Measurements from ENCODE around the gene ASB7. TPM values are rescaled to one million over a fixed set of nuclear protein-coding genes. Genes with fewer than 3 reads are reported as not detected.

ASB7 gene
- total RNA-seq, 1 donor from 2014 or later, result 11.6 TPM

DNA sequence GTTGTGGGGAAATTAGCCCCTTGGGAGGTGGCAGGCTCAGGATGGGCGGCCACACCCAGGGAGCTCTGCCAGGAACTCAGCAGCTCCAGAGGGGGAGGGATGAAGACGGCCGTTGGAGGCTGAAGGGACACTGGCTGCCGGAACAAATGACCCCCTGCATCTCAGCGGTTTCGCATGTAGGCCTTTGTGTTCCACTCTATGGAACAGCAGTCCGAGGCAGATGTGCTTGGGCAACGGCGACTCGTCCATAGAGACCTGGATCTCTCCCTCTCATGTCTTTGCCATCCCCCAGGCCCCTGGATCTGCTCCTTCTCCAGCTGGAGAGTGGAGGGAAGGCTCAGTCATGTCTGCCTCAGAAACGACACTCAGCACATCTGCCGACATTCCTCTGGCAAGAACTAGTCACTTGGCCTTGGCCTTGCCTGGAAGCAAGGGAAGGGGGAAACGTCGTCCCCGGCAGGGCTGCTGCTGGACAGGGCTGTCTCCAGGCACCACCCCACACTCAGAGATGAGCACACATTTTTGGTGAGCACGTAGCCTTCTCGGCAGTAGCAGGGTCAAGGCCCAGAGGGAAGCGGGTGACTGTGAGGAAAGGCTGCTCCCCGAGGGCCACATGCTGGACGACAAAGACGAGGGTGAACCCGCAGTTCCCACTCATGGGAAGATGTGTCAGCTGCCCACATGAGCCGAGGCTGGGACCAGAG lies 83.8 kb downstream of the ASB7 start:
- DNase-seq (ENCODE audit: low read depth in 2 of 2), result no peak

DNA sequence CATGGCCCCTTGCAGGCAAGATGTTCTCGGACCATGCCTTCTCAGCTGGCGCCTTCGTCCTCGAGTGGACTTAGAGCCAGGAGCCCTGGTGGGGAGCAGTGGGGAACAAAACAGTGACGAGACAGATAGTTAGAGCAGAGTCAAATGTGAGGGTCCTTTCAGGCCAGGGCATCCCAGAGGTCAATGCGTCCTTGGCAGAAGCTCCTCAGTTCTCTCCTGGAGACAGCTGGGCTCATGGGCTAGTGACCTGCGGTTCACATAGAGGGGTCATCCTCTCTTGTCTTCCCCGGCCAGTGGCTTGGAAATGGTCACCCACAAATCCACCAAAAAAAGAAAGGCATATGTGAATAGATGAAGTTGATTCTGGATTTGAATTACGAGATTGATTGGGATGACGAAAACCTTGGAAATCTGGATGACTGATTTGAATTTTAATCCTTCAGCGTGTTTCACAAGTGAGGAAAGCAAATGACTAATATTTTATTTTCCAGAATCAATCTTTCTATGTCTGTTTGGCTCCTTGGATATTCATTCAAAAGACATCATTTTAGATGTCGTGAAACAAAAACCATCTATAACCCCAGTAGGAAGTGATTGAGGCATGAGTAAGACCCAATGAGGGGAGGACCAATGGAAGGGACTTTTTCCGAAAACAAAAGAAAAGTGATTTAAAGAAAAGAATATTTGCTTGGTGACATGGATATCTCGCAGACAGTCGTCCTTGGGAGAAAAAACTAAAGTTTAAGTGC lies 84.5 kb downstream of the ASB7 start:
- DNase-seq (ENCODE audit: low read depth in 2 of 2), result peak in 1 of 2 donors; percentile 44

DNA sequence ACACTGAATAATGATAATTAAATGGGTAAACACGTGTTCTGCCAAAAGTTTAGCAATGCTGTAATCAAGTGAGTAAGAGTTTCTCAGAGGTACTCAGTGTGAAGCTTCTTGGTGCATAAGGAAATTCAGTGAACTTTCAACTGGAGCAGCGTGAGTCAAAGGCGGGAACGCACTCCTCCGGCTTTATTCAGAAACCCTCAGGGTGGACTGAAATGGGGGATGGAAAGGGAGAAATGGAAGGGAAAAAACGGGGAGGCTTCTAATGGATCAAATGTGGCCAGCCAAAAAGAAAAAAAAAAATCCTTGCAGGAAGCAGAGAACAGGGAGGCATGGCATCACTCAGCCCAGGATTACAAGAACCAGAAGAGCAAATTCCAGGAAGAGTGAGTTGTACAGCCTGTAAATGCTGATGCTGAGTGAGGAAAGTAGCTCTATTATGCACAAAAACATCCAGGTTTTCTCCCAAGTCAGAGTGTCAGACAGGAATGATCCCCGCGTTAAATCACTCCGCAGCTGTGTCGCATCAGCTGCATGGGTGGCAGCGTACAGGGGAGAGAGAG lies 85.3 kb downstream of the ASB7 start:
- DNase-seq (ENCODE audit: low read depth in 2 of 2), result peak in 1 of 2 donors; percentile 34

DNA sequence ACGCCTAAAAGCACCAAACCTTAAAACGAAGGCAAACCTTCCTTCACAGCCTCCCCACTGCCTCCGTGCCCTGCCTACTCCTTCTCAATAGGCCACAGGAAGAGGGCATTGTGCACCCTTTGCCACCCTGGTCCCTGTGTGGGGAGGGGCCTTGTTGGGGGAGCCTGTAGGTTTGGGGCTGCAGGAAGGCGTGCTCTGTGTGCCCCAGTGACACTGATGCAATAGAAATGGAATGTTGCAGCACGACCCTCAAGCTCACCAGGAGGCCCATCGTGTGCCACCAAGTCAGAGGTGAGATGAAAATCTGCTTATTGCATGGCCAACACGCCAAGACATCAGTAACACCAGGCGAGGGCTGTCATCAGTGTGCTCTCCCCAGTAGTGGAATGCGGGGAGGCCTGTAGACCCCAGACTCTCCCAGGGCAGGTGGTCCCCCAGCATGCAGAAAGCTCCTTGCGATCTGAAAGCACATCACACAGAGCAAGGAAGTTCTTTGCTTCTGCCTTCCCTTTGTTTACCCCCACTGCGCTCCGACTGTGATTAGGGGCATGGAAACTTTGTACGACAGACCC lies 86.2 kb downstream of the ASB7 start:
- no peak for DNase-seq (ENCODE audit: low read depth in 2 of 2)

DNA sequence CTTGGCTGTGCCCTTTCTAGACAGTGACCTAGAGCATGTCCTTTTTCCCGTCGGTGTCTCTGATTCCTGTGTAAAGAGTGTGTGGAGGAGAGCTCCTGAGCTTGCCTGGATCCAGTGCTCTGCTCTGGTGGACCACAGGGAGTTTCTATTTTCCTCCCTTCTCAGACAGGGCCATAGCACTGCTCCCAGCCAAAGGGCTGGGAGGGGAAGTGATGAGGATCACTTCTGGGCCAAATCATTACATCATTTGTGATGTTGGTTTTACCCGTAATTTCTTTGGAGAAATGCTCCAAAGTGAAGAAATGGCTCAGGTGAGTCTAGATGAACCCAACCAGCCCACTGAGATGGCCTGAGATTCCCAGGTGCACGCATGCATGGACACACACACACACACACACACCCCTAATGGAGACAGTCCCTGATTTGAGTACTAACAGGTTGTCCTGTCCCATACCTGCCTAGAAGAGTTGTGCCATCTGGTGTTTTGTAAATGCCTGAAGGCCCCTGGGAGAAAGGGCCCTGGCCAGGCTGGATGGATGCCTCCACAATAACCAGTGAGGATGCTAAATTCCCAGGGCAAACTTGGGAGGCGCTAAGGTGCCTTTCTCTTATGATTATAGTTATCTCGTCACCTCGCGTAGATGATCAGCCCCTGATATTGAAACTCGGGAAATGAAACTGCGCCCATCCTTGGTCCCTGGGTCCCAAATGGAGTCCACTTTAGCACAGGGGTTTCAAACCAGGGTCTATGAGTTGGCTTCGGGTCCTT lies 86.9 kb downstream of the ASB7 start:
- no peak for DNase-seq (ENCODE audit: low read depth in 2 of 2)

DNA sequence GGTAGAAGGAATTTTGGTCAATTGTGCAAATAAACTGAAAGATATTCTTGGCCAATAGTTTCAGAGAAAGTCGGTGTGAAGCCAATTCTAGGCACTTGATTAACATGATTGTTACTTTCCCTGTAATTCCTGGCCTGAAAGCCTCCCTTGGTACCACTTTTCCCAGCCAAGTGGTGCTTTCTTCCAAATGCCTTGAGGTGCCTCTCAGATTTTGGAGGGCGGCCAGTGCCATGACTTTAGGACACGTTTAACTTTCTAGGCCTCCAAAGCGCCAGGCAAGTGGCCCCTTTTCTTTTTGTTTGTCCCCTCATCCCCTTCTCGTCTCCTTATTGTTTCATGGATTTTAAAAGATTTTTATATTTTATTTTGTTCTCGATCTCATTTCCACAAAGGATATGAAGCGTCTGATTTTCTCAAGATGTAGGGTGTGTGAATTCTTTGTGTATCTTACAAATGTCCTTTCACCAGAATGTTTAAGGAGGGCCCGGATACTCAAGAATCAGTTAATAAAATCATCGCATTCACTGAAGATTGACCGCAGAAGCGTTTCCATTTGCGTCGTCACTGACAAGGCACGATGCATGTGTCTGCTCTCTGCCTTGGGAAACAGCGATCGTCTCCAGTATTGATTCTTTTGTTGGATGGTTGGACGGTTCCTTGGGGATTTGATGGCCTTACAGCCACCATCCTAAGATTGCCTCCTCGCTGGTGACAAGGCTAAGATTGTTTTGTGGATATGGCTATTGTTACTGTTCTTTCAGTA lies 87.8 kb downstream of the ASB7 start:
- DNase-seq (ENCODE audit: low read depth in 2 of 2), result no peak

DNA sequence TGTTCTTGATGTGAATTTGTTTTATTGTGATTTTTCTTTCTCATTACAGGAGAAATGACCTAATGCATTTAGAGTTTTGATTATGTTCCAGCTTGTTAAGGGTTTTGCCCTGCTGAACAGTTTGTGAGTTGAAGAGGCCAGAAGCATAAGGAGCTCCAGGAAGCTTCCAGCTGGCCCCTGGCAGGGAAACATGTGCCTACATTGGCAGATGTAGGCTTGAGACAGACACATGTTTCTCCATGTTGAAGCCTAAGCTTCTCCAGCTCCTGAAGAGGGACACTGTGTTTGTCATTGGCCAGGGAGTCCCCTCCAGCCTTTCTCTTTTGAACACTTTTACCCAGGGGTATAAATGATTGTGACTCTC lies 88.4 kb downstream of the ASB7 start:
- DNase-seq (ENCODE audit: low read depth in 2 of 2), result no peak

DNA sequence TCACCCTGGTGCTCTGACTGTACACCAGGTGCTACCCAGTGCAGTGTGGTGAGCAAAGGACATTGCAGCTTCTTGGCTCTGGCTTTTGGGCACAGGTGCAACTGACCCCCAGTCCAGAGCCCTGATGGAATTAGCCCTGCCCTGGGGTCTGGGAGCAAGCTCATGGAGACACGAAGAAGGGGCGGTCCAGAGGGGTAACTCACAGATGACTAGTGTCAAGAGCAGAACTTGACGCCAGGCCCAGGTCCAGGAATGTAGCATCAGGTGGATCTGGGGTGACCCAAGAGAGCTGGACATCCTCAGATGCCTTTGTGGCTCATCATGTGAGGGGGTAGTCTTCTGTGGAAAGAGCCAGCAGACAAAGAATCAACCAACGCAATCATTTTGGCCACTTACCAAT lies 88.9 kb downstream of the ASB7 start:
- no peak for DNase-seq (ENCODE audit: low read depth in 2 of 2)

DNA sequence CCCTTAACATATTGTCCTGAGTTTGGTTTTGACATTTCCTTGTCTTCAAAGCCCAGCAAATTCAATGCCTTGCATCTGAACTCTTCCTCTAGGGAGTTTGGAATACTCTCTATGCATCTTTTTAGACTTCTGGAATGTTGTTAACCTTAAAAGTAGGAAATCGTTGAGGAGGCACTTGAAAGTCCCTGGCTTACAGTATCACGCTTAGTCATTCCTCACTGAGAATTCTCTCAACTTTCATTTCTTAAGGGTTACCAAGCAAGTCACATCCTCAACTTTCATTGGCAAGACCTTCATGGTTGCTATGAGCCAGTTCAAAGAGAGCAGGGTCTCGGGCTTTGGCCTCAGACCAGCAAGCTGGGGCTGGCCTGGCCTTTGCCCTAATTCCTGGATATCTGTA lies 89.9 kb downstream of the ASB7 start:
- no peak for DNase-seq (ENCODE audit: low read depth in 2 of 2)

DNA sequence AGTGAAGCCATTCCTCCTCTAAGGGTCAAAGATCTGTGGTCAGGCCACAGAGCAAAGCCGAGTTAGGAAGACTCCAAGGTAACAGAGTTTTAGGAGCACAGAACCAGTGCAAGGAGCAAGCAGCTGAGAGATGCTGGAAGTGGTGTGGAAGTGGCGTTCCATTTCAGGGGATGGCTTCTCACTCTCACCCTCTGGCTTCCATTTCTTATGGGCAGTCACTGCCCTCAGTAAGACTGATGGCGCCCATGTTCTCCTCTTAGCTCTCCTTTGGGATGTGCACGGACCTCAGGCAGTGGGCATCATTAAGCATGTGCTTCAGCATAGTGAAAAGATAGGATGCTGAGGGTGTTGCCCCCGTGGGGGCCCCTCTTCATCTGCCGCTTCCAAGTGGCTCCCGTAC lies 90.3 kb downstream of the ASB7 start:
- no peak for DNase-seq (ENCODE audit: low read depth in 2 of 2)

DNA sequence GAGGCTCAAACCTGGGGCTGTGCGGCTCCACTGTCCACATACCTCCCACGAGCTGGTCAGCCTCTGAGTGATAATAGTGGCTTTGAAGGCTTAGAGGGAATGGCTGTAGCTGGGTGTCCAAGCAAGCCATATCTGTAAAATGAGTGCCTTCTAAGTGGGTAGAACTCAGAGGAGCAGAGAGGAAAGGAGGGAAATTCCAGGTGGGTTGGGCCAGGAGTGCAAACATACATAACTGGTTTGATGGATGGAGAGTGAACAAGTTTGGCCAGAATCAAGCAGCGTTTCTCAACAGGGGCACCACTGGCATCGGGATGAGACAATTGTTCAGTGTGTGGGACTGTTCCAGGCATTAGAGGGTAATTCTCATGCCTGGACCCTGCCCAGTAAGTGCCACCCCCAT lies 91.1 kb downstream of the ASB7 start:
- no peak for DNase-seq (ENCODE audit: low read depth in 2 of 2)

DNA sequence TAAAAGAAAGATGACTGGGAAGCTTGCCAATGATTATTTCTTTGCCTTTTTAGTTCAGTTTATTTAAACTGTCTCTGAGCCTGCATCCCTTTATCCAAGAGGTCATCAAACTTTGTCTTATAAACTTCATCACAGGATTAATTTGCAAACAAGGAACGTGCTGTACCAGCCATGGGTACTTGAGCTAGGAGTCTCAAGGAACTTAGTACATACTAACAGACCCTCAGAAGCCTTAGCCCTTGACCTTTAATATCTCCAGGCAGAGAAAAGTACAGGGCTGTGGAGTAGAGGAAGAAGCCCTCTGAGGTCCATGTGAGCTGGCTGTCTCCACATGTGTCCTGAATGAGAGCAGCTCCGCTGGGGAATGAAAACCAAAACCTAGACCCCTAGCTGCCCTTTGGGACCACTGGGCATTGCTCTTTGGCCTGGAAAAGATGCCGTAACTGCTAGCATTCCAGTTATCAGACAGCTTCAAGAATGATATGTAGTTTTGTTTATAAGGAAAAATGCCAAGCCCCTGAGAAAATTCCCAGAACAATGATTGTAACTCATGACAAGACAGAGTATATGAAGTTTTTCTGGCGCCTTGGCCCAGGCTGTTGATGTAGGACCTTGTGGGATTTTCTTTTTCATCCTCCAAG lies 92.1 kb downstream of the ASB7 start:
- DNase-seq (ENCODE audit: low read depth in 2 of 2), result peak in 1 of 2 donors; percentile 33

DNA sequence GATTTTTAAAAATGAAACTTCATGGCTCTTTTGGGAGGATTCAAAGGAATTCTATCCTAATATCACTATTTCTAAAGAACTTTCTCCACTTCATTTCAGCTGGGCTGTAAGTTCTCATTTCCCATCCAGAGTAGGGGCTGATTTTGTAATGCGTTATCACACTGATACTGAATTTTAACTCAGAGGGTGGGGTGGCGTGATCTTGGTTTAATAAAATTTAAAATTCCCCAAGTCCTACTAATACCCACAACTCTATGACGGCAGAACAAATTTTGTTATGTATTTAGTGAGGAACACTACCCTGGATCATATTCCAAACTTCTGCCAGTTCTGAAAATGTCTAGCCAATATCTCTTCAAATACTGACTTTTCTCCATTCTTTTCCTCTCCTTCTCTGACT lies 92.7 kb downstream of the ASB7 start:
- DNase-seq (ENCODE audit: low read depth in 2 of 2), result no peak

DNA sequence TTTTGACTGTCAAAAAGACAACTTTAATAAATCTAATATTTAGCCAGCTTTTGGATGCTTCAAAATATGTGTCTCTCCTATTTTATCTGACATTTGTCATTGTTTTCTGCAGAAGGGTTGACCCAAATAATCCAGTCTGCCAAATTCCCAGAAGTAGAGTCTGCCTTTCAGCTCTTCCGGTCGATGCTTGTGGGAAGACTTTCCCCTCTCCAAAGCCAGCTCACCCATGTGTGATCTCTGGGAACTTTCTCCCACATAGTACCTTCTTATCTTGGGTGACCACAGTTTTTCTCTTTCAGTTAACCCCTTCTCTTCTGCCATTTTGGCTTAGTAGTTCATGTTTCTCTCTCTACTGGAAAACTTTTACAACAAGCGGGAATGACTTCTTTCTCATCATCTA lies 94.1 kb downstream of the ASB7 start:
- DNase-seq (ENCODE audit: low read depth in 2 of 2), result no peak

Other genes starting within 250 kb of the ASB7 start
- gene CERS3, start 73.6 kb upstream of the ASB7 start, total RNA-seq, result not detected in 2 replicates
- 5.5 and 8.0 TPM in 2 replicates for gene LINS1, start 405 bp upstream of the ASB7 start, total RNA-seq